WERI-Rb-1 (cell line): ENCODE measurements around the gene C9orf153.

Source experiments
- DNase-seq: peaks from one replicate; pipeline ENCODE4 v3.0.0-alpha.2; 2020
- H3K27ac ChIP-seq: fragments of 250-450 bp; sonication (Bioruptor Pico); 2 replicates; pipeline ENCODE4 v1.5.1; 2020; ENCODE audit warnings: mild to moderate bottlenecking, moderate library complexity
- H3K27me3 ChIP-seq: fragments of 250-450 bp; sonication (Bioruptor Pico); 2 replicates; pipeline ENCODE4 v1.5.1; 2021; ENCODE audit warnings: mild to moderate bottlenecking, low read depth, moderate library complexity; ENCODE audit not compliant: insufficient read depth, severe bottlenecking
- H3K36me3 ChIP-seq: fragments of 250-450 bp; sonication (Bioruptor Pico); 2 replicates; pipeline ENCODE4 v1.5.1; 2020; ENCODE audit warnings: mild to moderate bottlenecking, moderate library complexity
- H3K4me3 ChIP-seq: 2 replicates; pipeline ENCODE4 v1.5.1; 2011; ENCODE audit warnings: low read depth, mild to moderate bottlenecking, control low read depth, low read length
- H3K9me3 ChIP-seq: fragments of 250-450 bp; sonication (Bioruptor Pico); 2 replicates; pipeline ENCODE4 v1.5.1; 2021; ENCODE audit warnings: mild to moderate bottlenecking, moderate library complexity; ENCODE audit not compliant: severe bottlenecking
- CTCF ChIP-seq: IDR thresholded peaks from 2 replicates; pipeline ENCODE4 v1.5.1; 2011; ENCODE audit warnings: low read depth, mild to moderate bottlenecking, control low read depth, inconsistent platforms, low read length

Gene C9orf153

GRCh38 chr9:86177995-86178394 lies 81.5 kb downstream of the C9orf153 start:
- H3K36me3 ChIP-seq = no peaks in the 10 kb centered on the region
- no peak for DNase-seq
- H3K4me3 ChIP-seq = no peak overlapping the region
- H3K27me3 ChIP-seq = no peaks in the 10 kb centered on the region
- H3K9me3 ChIP-seq = no peaks in the 10 kb centered on the region
- no peak for TF ChIP-seq CTCF
- H3K27ac ChIP-seq = no peak overlapping the region

- Histone ChIP-seq H3K9me3 (no peaks in the 10 kb centered on the region), H3K27ac (no peak overlapping the region), H3K27me3 (no peaks in the 10 kb centered on the region), H3K4me3 (no peak overlapping the region), H3K36me3 (no peaks in the 10 kb centered on the region)
- no peak for DNase-seq
- TF ChIP-seq CTCF = no peak
Measured at GRCh38 chr9:86176468-86176867, 83.0 kb downstream of the C9orf153 start.

- no peak for DNase-seq
- TF ChIP-seq CTCF = no peak
- Histone ChIP-seq H3K27me3 (no peaks in the 10 kb centered on the region), H3K4me3 (no peak overlapping the region), H3K9me3 (no peaks in the 10 kb centered on the region), H3K36me3 (no peaks in the 10 kb centered on the region), H3K27ac (no peak overlapping the region)
Measured at GRCh38 chr9:86175743-86176456, 83.6 kb downstream of the C9orf153 start.

GRCh38 chr9:86175223-86175622 lies 84.2 kb downstream of the C9orf153 start:
- no peak for DNase-seq
- TF ChIP-seq CTCF = no peak
- no peak overlapping the region for H3K27ac ChIP-seq

More at GRCh38 chr9:86175223-86175622, 84.2 kb downstream of the C9orf153 start:
- H3K9me3 ChIP-seq = no peaks in the 10 kb centered on the region
- no peak overlapping the region for H3K4me3 ChIP-seq
- no peaks in the 10 kb centered on the region for H3K36me3 ChIP-seq
- no peaks in the 10 kb centered on the region for H3K27me3 ChIP-seq
